HEK293 (cell line): ENCODE results near the gene ATP2B3.

Experiments
- CTCF ChIP-seq: fragments of 450-650 bp; formaldehyde crosslinking; IDR thresholded peaks from 2 replicates; pipeline ENCODE4 v1.5.1; 2016; ENCODE audit warnings: missing biosample characterization, missing genetic modification characterization
- GLIS2 ChIP-seq: fragments of 450-650 bp; formaldehyde crosslinking; IDR thresholded peaks from 2 replicates; pipeline ENCODE4 v1.5.1; 2016; ENCODE audit warnings: missing biosample characterization, missing genetic modification characterization
- ZNF10 ChIP-seq: fragments of 450-650 bp; formaldehyde crosslinking; IDR thresholded peaks from 2 replicates; pipeline ENCODE4 v1.5.1; 2017; ENCODE audit warnings: missing biosample characterization, missing genetic modification characterization

GRCh38 chrX:153560466-153560865 is 43.0 kb downstream of the ATP2B3 start:
- TF ChIP-seq ZNF10 = no peak
- TF ChIP-seq CTCF (tag by site-specific recombination) = no peak
- no peak for TF ChIP-seq GLIS2 (tag by site-specific recombination)
